IMR-90 (cell line): Measurements from ENCODE around the gene OPHN1. TPM values are rescaled to one million over a fixed set of nuclear protein-coding genes. Genes with fewer than 3 reads are reported as not detected.

Source experiments
- ATAC-seq: fragments of 200-7000 bp; cut with Tn5 transposase; 2 replicates; pipeline ENCODE4 v1.9.1; 2020; ENCODE audit warnings: low read depth, mild to moderate bottlenecking, moderate library complexity
- BruUV-seq: library from RNA; stranded (reverse); fragments of 400-500 nt; replicated peaks from 2 replicates; lab custom pipeline; 2021; lab: Mats Ljungman, UMichigan
- CTCF ChIA-PET: fragments of 300-600 bp; formaldehyde crosslinking; extraction: SDS; loops from one replicate; lab custom pipeline; 2021; ENCODE audit warnings: antibody characterized with exemption; lab: Yijun Ruan, JAX
- POLR2A ChIA-PET: fragments of 300-600 bp; sonication (Branson Sonifier 250); formaldehyde crosslinking; loops from one replicate; lab custom pipeline; 2022; ENCODE audit warnings: antibody characterized with exemption; ENCODE audit not compliant: unreplicated experiment; lab: Charles Lee
- DNase-seq: peaks from one replicate; pipeline ENCODE4 v3.0.0; 2013
- H2AFZ ChIP-seq: replicated peaks from 2 replicates; pipeline ENCODE3; 2013; ENCODE audit warnings: low read length, mild to moderate bottlenecking; ENCODE audit not compliant: poor library complexity
- H2AK5ac ChIP-seq: 2 replicates; pipeline ENCODE4 v1.6.1; 2013; ENCODE audit warnings: low read depth, low read length, inconsistent platforms
- H2AK9ac ChIP-seq: replicated peaks from 2 replicates; pipeline ENCODE3; 2013; ENCODE audit warnings: mild to moderate bottlenecking, low read depth, low read length, moderate library complexity; ENCODE audit not compliant: poor library complexity
- H2BK120ac ChIP-seq: 2 replicates; pipeline ENCODE4 v1.6.1; 2013; ENCODE audit warnings: low read depth, low read length, inconsistent platforms
- H2BK15ac ChIP-seq: 3 replicates; pipeline ENCODE4 v1.6.1; 2013; ENCODE audit warnings: low read depth, low read length, inconsistent platforms
- H2BK20ac ChIP-seq: 2 replicates; pipeline ENCODE4 v1.6.1; 2013; ENCODE audit warnings: low read depth, mild to moderate bottlenecking, inconsistent platforms, low read length, moderate library complexity
- H2BK5ac ChIP-seq: 2 replicates; pipeline ENCODE4 v1.6.1; 2013; ENCODE audit warnings: mild to moderate bottlenecking, low read depth, low read length, inconsistent platforms; ENCODE audit not compliant: poor library complexity, severe bottlenecking
- H3K14ac ChIP-seq: replicated peaks from 2 replicates; pipeline ENCODE4 v1.6.1; 2013; ENCODE audit warnings: low read depth, low read length, inconsistent platforms
- H3K18ac ChIP-seq: 2 replicates; pipeline ENCODE4 v1.6.1; 2013; ENCODE audit warnings: low read depth, low read length, control low read depth
- H3K23ac ChIP-seq: 2 replicates; pipeline ENCODE4 v1.6.1; 2013; ENCODE audit warnings: low read depth, low read length, inconsistent platforms
- H3K27ac ChIP-seq: 2 replicates; pipeline ENCODE4 v1.5.1; 2013; ENCODE audit warnings: mild to moderate bottlenecking, control low read depth, low read length; ENCODE audit not compliant: insufficient read depth
- H3K27me3 ChIP-seq: 2 replicates; pipeline ENCODE4 v1.6.1; 2013; ENCODE audit warnings: low read length; ENCODE audit not compliant: control insufficient read depth, insufficient read depth
- H3K36me3 ChIP-seq: 2 replicates; pipeline ENCODE4 v1.6.1; 2013; ENCODE audit warnings: low read length, mixed read lengths; ENCODE audit not compliant: control insufficient read depth, insufficient read depth
- H3K4ac ChIP-seq: 2 replicates; pipeline ENCODE4 v1.6.1; 2013; ENCODE audit warnings: low read depth, low read length, inconsistent platforms
- H3K4me1 ChIP-seq: 2 replicates; pipeline ENCODE4 v1.6.1; 2013; ENCODE audit warnings: low read length, mixed read lengths; ENCODE audit not compliant: control insufficient read depth, insufficient read depth
- H3K4me2 ChIP-seq: 2 replicates; pipeline ENCODE4 v1.6.1; 2013; ENCODE audit warnings: low read depth, mild to moderate bottlenecking, control low read depth, low read length, moderate library complexity
- H3K4me3 ChIP-seq: 2 replicates; pipeline ENCODE4 v1.5.1; 2013; ENCODE audit warnings: low read depth, mild to moderate bottlenecking, control low read depth, low read length, moderate library complexity; ENCODE audit not compliant: insufficient read depth
- H3K56ac ChIP-seq: 2 replicates; pipeline ENCODE4 v1.6.1; 2013; ENCODE audit warnings: low read length, inconsistent platforms; ENCODE audit not compliant: insufficient read depth; ENCODE audit errors: extremely low read depth
- H3K79me1 ChIP-seq, 2 experiments: 2 replicates each; pipeline ENCODE4 v1.6.1; 2013; ENCODE audit warnings: low read length in 2 of 2, inconsistent platforms in 1 of 2, low read depth in 1 of 2
- H3K9ac ChIP-seq: 2 replicates; pipeline ENCODE4 v1.6.1; 2013; ENCODE audit warnings: low read depth, low read length, control low read depth
- H3K9me1 ChIP-seq: 2 replicates; pipeline ENCODE4 v1.6.1; 2013; ENCODE audit warnings: low read length, inconsistent platforms; ENCODE audit not compliant: insufficient read depth
- H3K9me3 ChIP-seq: 2 replicates; pipeline ENCODE4 v1.6.1; 2013; ENCODE audit warnings: low read length; ENCODE audit not compliant: control insufficient read depth, insufficient read depth
- H4K20me1 ChIP-seq: 2 replicates; pipeline ENCODE4 v1.6.1; 2013; ENCODE audit warnings: low read length, inconsistent platforms; ENCODE audit not compliant: insufficient read depth
- H4K5ac ChIP-seq: 2 replicates; pipeline ENCODE4 v1.6.1; 2013; ENCODE audit warnings: mild to moderate bottlenecking, low read depth, low read length, control low read depth
- H4K8ac ChIP-seq, 2 experiments: 2 replicates each; pipeline ENCODE4 v1.6.1; 2013; ENCODE audit warnings: low read depth in 2 of 2, low read length in 2 of 2, control low read depth in 1 of 2, inconsistent platforms in 1 of 2
- H4K91ac ChIP-seq: 2 replicates; pipeline ENCODE4 v1.6.1; 2013; ENCODE audit warnings: low read depth, low read length, inconsistent platforms; ENCODE audit not compliant: insufficient read depth
- BHLHE40 ChIP-seq: fragments of 150-350 bp; IDR thresholded peaks from 2 replicates; pipeline ENCODE4 v1.6.1; 2016; ENCODE audit warnings: mild to moderate bottlenecking, low read depth, low read length
- CEBPB ChIP-seq: IDR thresholded peaks from 2 replicates; pipeline ENCODE4 v1.6.1; 2012; ENCODE audit warnings: low read depth, low read length, improper control_type of control experiment
- CHD1 ChIP-seq: IDR thresholded peaks from 2 replicates; pipeline ENCODE4 v1.6.1; 2012; ENCODE audit warnings: low read depth, low read length, improper control_type of control experiment
- FOS ChIP-seq: fragments of 150-350 bp; IDR thresholded peaks from 2 replicates; pipeline ENCODE4 v1.6.1; 2016; ENCODE audit warnings: low read depth, low read length
- MAFK ChIP-seq: IDR thresholded peaks from 2 replicates; pipeline ENCODE4 v1.6.1; 2012; ENCODE audit warnings: low read depth, low read length, improper control_type of control experiment
- MAZ ChIP-seq: IDR thresholded peaks from 2 replicates; pipeline ENCODE4 v1.6.1; 2012; ENCODE audit warnings: low read depth, mild to moderate bottlenecking, low read length, improper control_type of control experiment, moderate library complexity, borderline replicate concordance
- MXI1 ChIP-seq: IDR thresholded peaks from 2 replicates; pipeline ENCODE4 v1.6.1; 2012; ENCODE audit warnings: low read depth, mild to moderate bottlenecking, low read length, moderate library complexity, borderline replicate concordance
- NFE2L2 ChIP-seq: fragments of 150-350 bp; IDR thresholded peaks from 2 replicates; pipeline ENCODE4 v1.6.1; 2016; ENCODE audit warnings: low read depth, mild to moderate bottlenecking, low read length
- POLR2A ChIP-seq: IDR thresholded peaks from 2 replicates; pipeline ENCODE4 v1.6.1; 2012; ENCODE audit warnings: mild to moderate bottlenecking, low read depth, low read length
- RAD21 ChIP-seq: IDR thresholded peaks from 2 replicates; pipeline ENCODE4 v1.6.1; 2012; ENCODE audit warnings: low read length, improper control_type of control experiment
- RCOR1 ChIP-seq: IDR thresholded peaks from 2 replicates; pipeline ENCODE4 v1.6.1; 2012; ENCODE audit warnings: mild to moderate bottlenecking, low read length, improper control_type of control experiment; ENCODE audit not compliant: insufficient replicate concordance
- RFX5 ChIP-seq: IDR thresholded peaks from 2 replicates; pipeline ENCODE4 v1.8.0; 2012; ENCODE audit warnings: low read depth, mild to moderate bottlenecking, low read length, moderate library complexity
- SMC3 ChIP-seq: fragments of 150-350 bp; IDR thresholded peaks from 2 replicates; pipeline ENCODE4 v1.6.1; 2016; ENCODE audit warnings: low read depth, mild to moderate bottlenecking, antibody characterized with exemption, low read length, moderate library complexity
- USF2 ChIP-seq: fragments of 150-350 bp; IDR thresholded peaks from 2 replicates; pipeline ENCODE4 v1.6.1; 2017; ENCODE audit warnings: mild to moderate bottlenecking, antibody characterized with exemption, low read length, low read depth
- dilution Hi-C: fragments of 300-500 bp; cut with HindIII; formaldehyde crosslinking; loops from one replicate; pipeline ENCODE4 v1.14.3; 2018; ENCODE audit warnings: low sequenced_read_pairs; ENCODE audit not compliant: unreplicated experiment
- in situ Hi-C: fragments of 300-500 bp; cut with MboI; formaldehyde crosslinking; loops from 3 replicates; pipeline ENCODE4 v1.14.3; 2019; ENCODE audit warnings: low sequenced_read_pairs, inconsistent platforms, mixed read lengths
- intact Hi-C: fragments of 100-400 bp; cut with micrococcal nuclease; formaldehyde crosslinking; loops from 2 replicates; pipeline ENCODE4 v1.10.0; 2022
- polyA plus RNA-seq, 3 experiments: library from polyadenylated mRNA; depleted of rRNA; stranded (reverse); fragments of >200 nt; gene quantifications; 2 replicates each; pipeline ENCODE4 v1.2.3, GENCODE V29; 2012; ENCODE audit warnings: low replicate concordance in 1 of 3
- total RNA-seq: library from RNA; depleted of rRNA; stranded (reverse); fragments of >200 nt; gene quantifications from 2 replicates; pipeline ENCODE4 v1.2.3, GENCODE V29; 2012
- TF ChIP-seq, protein P1 (sequence below): fragments of 150-350 bp; IDR thresholded peaks from 2 replicates; pipeline ENCODE4 v1.6.1; 2016; ENCODE audit warnings: low read depth, mild to moderate bottlenecking, low read length, moderate library complexity, borderline replicate concordance
- TF ChIP-seq, protein P2 (sequence below): conservative IDR thresholded peaks from 2 replicates; pipeline ENCODE4 v1.5.1; 2012; ENCODE audit warnings: mild to moderate bottlenecking, low read depth, low read length, improper control_type of control experiment

OPHN1 gene
- total and polyA plus RNA-seq, 2 of the 4 experiments (the other 2 are of a cell fraction): 4.0 to 13.1 TPM

DNA sequence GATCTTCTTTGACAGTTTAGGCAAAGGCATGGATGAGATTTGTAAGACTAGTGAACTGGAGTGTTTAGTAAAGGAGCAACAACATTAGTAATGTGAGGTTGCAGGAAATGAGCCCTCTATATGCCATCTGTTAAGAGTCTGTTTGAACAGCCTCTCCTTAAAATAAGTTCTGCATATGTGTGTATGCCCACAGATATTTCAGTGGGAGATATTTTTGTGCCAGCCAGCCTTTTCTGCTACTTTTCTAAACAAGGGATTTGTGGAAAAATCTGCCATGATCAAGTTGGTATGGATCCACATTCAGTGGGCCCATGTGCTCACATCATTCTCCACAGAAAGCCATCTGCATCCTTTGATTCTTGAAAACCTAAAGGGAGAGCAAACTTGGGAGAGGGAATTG is 237.7 kb downstream of the OPHN1 start:
- no peak overlapping the region for H2AK5ac ChIP-seq
- TF ChIP-seq SMC3 (no peak), CHD1 (no peak), MAZ (no peak), NFE2L2 (no peak), CEBPB (no peak), RFX5 (no peak), MAFK (no peak), BHLHE40 (no peak), MXI1 (no peak), POLR2A (no peak), RAD21 (no peak), FOS (no peak), RCOR1 (no peak), USF2 (no peak)
- TF ChIP-seq, protein P1, sequence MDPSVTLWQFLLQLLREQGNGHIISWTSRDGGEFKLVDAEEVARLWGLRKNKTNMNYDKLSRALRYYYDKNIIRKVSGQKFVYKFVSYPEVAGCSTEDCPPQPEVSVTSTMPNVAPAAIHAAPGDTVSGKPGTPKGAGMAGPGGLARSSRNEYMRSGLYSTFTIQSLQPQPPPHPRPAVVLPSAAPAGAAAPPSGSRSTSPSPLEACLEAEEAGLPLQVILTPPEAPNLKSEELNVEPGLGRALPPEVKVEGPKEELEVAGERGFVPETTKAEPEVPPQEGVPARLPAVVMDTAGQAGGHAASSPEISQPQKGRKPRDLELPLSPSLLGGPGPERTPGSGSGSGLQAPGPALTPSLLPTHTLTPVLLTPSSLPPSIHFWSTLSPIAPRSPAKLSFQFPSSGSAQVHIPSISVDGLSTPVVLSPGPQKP: no peak
- TF ChIP-seq, protein P2, sequence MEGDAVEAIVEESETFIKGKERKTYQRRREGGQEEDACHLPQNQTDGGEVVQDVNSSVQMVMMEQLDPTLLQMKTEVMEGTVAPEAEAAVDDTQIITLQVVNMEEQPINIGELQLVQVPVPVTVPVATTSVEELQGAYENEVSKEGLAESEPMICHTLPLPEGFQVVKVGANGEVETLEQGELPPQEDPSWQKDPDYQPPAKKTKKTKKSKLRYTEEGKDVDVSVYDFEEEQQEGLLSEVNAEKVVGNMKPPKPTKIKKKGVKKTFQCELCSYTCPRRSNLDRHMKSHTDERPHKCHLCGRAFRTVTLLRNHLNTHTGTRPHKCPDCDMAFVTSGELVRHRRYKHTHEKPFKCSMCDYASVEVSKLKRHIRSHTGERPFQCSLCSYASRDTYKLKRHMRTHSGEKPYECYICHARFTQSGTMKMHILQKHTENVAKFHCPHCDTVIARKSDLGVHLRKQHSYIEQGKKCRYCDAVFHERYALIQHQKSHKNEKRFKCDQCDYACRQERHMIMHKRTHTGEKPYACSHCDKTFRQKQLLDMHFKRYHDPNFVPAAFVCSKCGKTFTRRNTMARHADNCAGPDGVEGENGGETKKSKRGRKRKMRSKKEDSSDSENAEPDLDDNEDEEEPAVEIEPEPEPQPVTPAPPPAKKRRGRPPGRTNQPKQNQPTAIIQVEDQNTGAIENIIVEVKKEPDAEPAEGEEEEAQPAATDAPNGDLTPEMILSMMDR: no peak
- H2BK5ac ChIP-seq: no peak overlapping the region
- no peak overlapping the region for H3K56ac ChIP-seq
- no peaks in the 10 kb centered on the region; the same call in none of the 2 replicates for H3K27me3 ChIP-seq
- H3K4ac ChIP-seq: no peak overlapping the region
- H3K4me3 ChIP-seq: no peak overlapping the region
- no peak overlapping the region for H2BK20ac ChIP-seq
- H3K9me1 ChIP-seq: no peaks in the 10 kb centered on the region
- no peak overlapping the region for H2AK9ac ChIP-seq
- intact Hi-C loops (loop anchor here (5.0 kb wide), 3 partner anchors 517 to 1192 kb away; no protein-coding TSS in a partner anchor), in situ Hi-C loops (loop anchor here (5.0 to 25.0 kb wide), 4 partner anchors 272 to 1192 kb away; partner anchors contain the start of gene YIPF6), dilution Hi-C loops (no loop called here)
- H3K18ac ChIP-seq: no peak overlapping the region
- no TSS peak for BruUV-seq
- no peak overlapping the region for H3K9ac ChIP-seq
- POLR2A ChIA-PET: no interaction called here
- H4K91ac ChIP-seq: no peak overlapping the region
- no peak overlapping the region for H3K23ac ChIP-seq
- H3K4me2 ChIP-seq: no peak overlapping the region
- no peak overlapping the region for H3K27ac ChIP-seq
- H3K36me3 ChIP-seq: no peaks in the 10 kb centered on the region
- H2BK15ac ChIP-seq: no peak overlapping the region
- CTCF ChIA-PET: interaction anchor here (0.7 kb wide), 1 partner anchor 316 kb away, joined by 3 read pairs; no protein-coding TSS in a partner anchor
- ATAC-seq (no peak), DNase-seq (no peak)
- no peak overlapping the region for H3K14ac ChIP-seq
- H4K5ac ChIP-seq: no peak overlapping the region
- H2AFZ ChIP-seq: no peak overlapping the region
- H4K20me1 ChIP-seq: no peaks in the 10 kb centered on the region
- H4K8ac ChIP-seq: no peak overlapping the region
- H3K79me1 ChIP-seq: no peaks in the 10 kb centered on the region
- no peak overlapping the region for H2BK120ac ChIP-seq
- H3K4me1 ChIP-seq: no peaks in the 10 kb centered on the region
- no peaks in the 10 kb centered on the region for H3K9me3 ChIP-seq
